WTC11 (cell line): ENCODE measurements around the gene EPHA2. TPM values are rescaled to one million over a fixed set of nuclear protein-coding genes. Genes with fewer than 3 reads are reported as not detected.

Experiments
- ATAC-seq: fragments of 200-7000 bp; cut with Tn5 transposase; 2 replicates; pipeline ENCODE4 v1.10.0; 2021; ENCODE audit warnings: mild to moderate bottlenecking, moderate library complexity
- CTCF ChIA-PET: fragments of 300-600 bp; sonication (Branson Sonifier 250); formaldehyde crosslinking; loops from one replicate; lab custom pipeline; 2021; ENCODE audit warnings: antibody characterized with exemption; lab: Charles Lee
- POLR2A ChIA-PET: fragments of 350-600 bp; sonication (Branson Sonifier 250); formaldehyde crosslinking; loops from one replicate; lab custom pipeline; 2021; ENCODE audit warnings: antibody characterized with exemption; lab: Charles Lee
- DNase-seq: peaks from one replicate; pipeline ENCODE4 v3.0.0; 2021; ENCODE audit warnings: low spot score
- H3K27ac Mint-ChIP-seq: 2 replicates; pipeline ENCODE4 v1.8.0; 2021; ENCODE audit warnings: mixed read lengths
- H3K27me3 Mint-ChIP-seq: 2 replicates; pipeline ENCODE4 v1.8.0; 2021; ENCODE audit warnings: low read depth, mild to moderate bottlenecking, moderate library complexity, mixed read lengths
- H3K36me3 Mint-ChIP-seq: 2 replicates; pipeline ENCODE4 v1.8.0; 2021; ENCODE audit warnings: mixed read lengths
- H3K4me1 Mint-ChIP-seq: 2 replicates; pipeline ENCODE4 v1.8.0; 2022; ENCODE audit warnings: mixed read lengths
- H3K4me3 Mint-ChIP-seq: 2 replicates; pipeline ENCODE4 v1.8.0; 2021; ENCODE audit warnings: mild to moderate bottlenecking, moderate library complexity, mixed read lengths
- H3K9me3 Mint-ChIP-seq: 2 replicates; pipeline ENCODE4 v1.8.0; 2021; ENCODE audit warnings: mixed read lengths
- HMGA2 ChIP-seq: fragments of 250-450 bp; sonication (Bioruptor Pico); IDR thresholded peaks from 2 replicates; pipeline ENCODE4 v1.4.0; 2021; ENCODE audit warnings: mild to moderate bottlenecking, moderate library complexity
- NR2C2 ChIP-seq: sonication (generic); formaldehyde crosslinking; IDR thresholded peaks from 2 replicates; pipeline ENCODE4 v1.8.0; 2022; ENCODE audit warnings: mild to moderate bottlenecking, missing genetic modification reagents
- SMAD4 ChIP-seq: sonication (generic); formaldehyde crosslinking; IDR thresholded peaks from 2 replicates; pipeline ENCODE4 v1.8.0; 2022; ENCODE audit warnings: mild to moderate bottlenecking, missing genetic modification reagents
- total RNA-seq: library from RNA; stranded (reverse); gene quantifications from 3 replicates; pipeline ENCODE4 v1.2.3, GENCODE V29; 2021
- TF ChIP-seq, protein P1 (sequence below): fragments of 250-450 bp; sonication (Bioruptor Pico); IDR thresholded peaks from 2 replicates; pipeline ENCODE4 v1.9.0; 2021; ENCODE audit warnings: mild to moderate bottlenecking
- TF ChIP-seq, protein P2 (sequence below): sonication (generic); formaldehyde crosslinking; IDR thresholded peaks from 2 replicates; pipeline ENCODE4 v1.8.1; 2023; ENCODE audit warnings: mild to moderate bottlenecking, missing genetic modification reagents, moderate library complexity
- TF ChIP-seq, protein P3 (sequence below): sonication (generic); formaldehyde crosslinking; IDR thresholded peaks from 2 replicates; pipeline ENCODE4 v1.8.0; 2022; ENCODE audit warnings: mild to moderate bottlenecking, missing genetic modification reagents
- TF ChIP-seq, protein P4 (sequence below): fragments of 200-600 bp; IDR thresholded peaks from 2 replicates; pipeline ENCODE4 v1.8.0; 2022; ENCODE audit warnings: antibody characterized with exemption
- TF ChIP-seq, protein P5 (sequence below): sonication (generic); formaldehyde crosslinking; IDR thresholded peaks from 2 replicates; pipeline ENCODE4 v1.8.1; 2023; ENCODE audit warnings: mild to moderate bottlenecking, missing genetic modification reagents
- TF ChIP-seq, protein P6 (sequence below): fragments of 250-450 bp; sonication (Bioruptor Pico); IDR thresholded peaks from 2 replicates; pipeline ENCODE4 v2.1.2; 2022; ENCODE audit warnings: mild to moderate bottlenecking, moderate library complexity
- TF ChIP-seq, protein P7 (sequence below): sonication (generic); formaldehyde crosslinking; IDR thresholded peaks from 2 replicates; pipeline ENCODE4 v1.8.1; 2022; ENCODE audit warnings: mild to moderate bottlenecking, missing genetic modification reagents, moderate library complexity, borderline replicate concordance

EPHA2 gene
- total RNA-seq, 1 experiment from 2014 or later = 44.4 TPM

DNA sequence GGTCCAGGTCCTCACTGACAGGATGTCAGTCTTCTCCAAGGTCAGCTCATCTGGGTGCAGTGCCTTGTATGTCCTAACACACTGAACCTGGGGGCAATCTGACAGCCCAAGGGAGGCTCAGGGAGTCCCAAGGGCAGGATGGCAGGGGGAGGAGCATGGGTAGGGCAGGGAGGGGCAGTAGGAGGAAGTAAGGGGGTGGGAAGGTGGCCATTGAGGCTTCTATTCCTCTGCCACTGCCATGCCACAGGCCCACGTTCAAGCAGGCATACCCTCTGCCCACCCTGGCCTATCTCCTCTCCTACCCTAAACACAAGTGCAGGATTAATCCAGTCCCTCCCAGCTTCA, 43.3 kb upstream of the EPHA2 start (continued):
- TF ChIP-seq, protein P1, sequence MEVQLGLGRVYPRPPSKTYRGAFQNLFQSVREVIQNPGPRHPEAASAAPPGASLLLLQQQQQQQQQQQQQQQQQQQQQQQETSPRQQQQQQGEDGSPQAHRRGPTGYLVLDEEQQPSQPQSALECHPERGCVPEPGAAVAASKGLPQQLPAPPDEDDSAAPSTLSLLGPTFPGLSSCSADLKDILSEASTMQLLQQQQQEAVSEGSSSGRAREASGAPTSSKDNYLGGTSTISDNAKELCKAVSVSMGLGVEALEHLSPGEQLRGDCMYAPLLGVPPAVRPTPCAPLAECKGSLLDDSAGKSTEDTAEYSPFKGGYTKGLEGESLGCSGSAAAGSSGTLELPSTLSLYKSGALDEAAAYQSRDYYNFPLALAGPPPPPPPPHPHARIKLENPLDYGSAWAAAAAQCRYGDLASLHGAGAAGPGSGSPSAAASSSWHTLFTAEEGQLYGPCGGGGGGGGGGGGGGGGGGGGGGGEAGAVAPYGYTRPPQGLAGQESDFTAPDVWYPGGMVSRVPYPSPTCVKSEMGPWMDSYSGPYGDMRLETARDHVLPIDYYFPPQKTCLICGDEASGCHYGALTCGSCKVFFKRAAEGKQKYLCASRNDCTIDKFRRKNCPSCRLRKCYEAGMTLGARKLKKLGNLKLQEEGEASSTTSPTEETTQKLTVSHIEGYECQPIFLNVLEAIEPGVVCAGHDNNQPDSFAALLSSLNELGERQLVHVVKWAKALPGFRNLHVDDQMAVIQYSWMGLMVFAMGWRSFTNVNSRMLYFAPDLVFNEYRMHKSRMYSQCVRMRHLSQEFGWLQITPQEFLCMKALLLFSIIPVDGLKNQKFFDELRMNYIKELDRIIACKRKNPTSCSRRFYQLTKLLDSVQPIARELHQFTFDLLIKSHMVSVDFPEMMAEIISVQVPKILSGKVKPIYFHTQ (CRISPR knock-in tag) = no peak
- TF ChIP-seq, all 79 proteins: peak for 0

DNA sequence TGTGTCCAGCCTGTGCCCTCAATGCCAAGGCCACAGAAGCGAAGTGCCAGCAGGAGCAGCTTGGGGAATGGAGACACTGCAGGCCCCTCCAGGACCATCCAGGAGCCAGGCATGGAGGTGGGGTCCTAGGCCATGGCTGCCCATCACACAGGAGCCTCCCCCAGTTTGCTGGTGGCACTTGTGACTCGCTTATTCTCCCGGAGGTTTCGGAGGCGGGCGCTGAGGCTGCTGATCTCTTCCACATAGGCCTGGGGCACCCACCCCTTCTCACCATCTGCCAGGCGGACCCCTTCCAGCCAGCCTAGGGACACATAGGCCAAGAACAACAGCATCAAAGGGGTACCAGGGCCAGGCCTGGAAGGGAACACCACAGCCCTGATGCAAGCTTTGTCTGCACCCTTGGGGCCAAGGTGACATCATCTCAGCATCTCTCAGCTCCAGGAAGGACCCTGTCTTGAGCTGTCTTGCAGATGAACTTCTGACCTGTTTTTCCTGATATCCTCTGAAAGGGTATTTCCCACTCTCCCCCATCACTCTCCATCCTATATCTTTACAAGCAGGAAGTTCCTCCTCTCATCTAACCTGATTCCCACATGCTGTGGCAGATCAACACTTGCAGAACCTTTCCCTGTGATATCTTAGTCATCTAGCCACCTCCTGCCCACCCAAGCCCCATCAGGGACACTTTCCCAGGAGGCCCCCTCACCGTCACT, 42.7 kb upstream of the EPHA2 start:
- H3K4me3 Mint-ChIP-seq = no peak overlapping the region
- TF ChIP-seq, protein P2, sequence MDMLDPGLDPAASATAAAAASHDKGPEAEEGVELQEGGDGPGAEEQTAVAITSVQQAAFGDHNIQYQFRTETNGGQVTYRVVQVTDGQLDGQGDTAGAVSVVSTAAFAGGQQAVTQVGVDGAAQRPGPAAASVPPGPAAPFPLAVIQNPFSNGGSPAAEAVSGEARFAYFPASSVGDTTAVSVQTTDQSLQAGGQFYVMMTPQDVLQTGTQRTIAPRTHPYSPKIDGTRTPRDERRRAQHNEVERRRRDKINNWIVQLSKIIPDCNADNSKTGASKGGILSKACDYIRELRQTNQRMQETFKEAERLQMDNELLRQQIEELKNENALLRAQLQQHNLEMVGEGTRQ = no peak
- TF ChIP-seq HMGA2 (CRISPR knock-in tag) = no peak
- CTCF ChIA-PET = interaction anchor here (1.1 kb wide), 1 partner anchor 120 kb away, joined by 3 read pairs; no protein-coding TSS in a partner anchor

DNA sequence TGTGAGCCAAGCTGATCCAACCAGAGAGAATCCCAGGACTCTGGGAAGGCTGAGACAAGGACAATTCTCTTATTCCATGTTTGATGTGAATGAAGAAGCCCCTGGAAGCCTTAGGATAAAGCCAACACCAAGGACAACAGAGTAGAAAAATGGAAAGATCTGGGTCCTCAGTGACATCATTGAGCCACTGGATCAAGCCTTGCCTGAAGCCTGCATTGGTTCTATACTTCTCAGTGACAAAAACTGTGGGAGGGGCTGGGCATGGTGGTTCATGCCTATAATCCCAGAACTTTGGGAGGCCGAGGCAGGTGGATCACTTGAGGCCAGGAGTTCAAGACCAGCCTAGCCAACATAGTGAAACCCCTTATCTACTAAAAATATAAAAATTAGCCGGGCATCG, 41.0 kb upstream of the EPHA2 start:
- TF ChIP-seq, protein P3, sequence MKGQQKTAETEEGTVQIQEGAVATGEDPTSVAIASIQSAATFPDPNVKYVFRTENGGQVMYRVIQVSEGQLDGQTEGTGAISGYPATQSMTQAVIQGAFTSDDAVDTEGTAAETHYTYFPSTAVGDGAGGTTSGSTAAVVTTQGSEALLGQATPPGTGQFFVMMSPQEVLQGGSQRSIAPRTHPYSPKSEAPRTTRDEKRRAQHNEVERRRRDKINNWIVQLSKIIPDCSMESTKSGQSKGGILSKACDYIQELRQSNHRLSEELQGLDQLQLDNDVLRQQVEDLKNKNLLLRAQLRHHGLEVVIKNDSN (CRISPR knock-in tag) = no peak
- TF ChIP-seq, protein P4, sequence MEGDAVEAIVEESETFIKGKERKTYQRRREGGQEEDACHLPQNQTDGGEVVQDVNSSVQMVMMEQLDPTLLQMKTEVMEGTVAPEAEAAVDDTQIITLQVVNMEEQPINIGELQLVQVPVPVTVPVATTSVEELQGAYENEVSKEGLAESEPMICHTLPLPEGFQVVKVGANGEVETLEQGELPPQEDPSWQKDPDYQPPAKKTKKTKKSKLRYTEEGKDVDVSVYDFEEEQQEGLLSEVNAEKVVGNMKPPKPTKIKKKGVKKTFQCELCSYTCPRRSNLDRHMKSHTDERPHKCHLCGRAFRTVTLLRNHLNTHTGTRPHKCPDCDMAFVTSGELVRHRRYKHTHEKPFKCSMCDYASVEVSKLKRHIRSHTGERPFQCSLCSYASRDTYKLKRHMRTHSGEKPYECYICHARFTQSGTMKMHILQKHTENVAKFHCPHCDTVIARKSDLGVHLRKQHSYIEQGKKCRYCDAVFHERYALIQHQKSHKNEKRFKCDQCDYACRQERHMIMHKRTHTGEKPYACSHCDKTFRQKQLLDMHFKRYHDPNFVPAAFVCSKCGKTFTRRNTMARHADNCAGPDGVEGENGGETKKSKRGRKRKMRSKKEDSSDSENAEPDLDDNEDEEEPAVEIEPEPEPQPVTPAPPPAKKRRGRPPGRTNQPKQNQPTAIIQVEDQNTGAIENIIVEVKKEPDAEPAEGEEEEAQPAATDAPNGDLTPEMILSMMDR = no peak
- TF ChIP-seq, protein P5, sequence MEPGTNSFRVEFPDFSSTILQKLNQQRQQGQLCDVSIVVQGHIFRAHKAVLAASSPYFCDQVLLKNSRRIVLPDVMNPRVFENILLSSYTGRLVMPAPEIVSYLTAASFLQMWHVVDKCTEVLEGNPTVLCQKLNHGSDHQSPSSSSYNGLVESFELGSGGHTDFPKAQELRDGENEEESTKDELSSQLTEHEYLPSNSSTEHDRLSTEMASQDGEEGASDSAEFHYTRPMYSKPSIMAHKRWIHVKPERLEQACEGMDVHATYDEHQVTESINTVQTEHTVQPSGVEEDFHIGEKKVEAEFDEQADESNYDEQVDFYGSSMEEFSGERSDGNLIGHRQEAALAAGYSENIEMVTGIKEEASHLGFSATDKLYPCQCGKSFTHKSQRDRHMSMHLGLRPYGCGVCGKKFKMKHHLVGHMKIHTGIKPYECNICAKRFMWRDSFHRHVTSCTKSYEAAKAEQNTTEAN (CRISPR knock-in tag) = no peak
- TF ChIP-seq, protein P6, sequence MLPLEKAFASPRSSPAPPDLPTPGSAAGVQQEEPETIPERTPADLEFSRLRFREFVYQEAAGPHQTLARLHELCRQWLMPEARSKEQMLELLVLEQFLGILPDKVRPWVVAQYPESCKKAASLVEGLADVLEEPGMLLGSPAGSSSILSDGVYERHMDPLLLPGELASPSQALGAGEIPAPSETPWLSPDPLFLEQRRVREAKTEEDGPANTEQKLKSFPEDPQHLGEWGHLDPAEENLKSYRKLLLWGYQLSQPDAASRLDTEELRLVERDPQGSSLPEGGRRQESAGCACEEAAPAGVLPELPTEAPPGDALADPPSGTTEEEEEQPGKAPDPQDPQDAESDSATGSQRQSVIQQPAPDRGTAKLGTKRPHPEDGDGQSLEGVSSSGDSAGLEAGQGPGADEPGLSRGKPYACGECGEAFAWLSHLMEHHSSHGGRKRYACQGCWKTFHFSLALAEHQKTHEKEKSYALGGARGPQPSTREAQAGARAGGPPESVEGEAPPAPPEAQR (CRISPR knock-in tag) = no peak
- TF ChIP-seq NR2C2 (CRISPR knock-in tag) = no peak
- no peak for TF ChIP-seq SMAD4 (CRISPR knock-in tag)
- TF ChIP-seq, protein P7, sequence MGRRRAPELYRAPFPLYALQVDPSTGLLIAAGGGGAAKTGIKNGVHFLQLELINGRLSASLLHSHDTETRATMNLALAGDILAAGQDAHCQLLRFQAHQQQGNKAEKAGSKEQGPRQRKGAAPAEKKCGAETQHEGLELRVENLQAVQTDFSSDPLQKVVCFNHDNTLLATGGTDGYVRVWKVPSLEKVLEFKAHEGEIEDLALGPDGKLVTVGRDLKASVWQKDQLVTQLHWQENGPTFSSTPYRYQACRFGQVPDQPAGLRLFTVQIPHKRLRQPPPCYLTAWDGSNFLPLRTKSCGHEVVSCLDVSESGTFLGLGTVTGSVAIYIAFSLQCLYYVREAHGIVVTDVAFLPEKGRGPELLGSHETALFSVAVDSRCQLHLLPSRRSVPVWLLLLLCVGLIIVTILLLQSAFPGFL = no peak
- CTCF ChIA-PET = interaction anchor here (1.7 kb wide), 1 partner anchor 118 kb away, joined by 5 read pairs; no protein-coding TSS in a partner anchor
- ATAC-seq = no peak
- Mint-ChIP-seq H3K9me3 (no peaks in the 10 kb centered on the region), H3K36me3 (peaks cover 9% of the 10 kb centered on the region), H3K4me3 (no peak overlapping the region), H3K27me3 (no peaks in the 10 kb centered on the region), H3K4me1 (no peaks in the 10 kb centered on the region), H3K27ac (no peak overlapping the region)
- DNase-seq = no peak
- POLR2A ChIA-PET = no interaction called here

More for the DNA sequence above, 42.7 kb upstream of the EPHA2 start:
- Mint-ChIP-seq H3K27me3 (no peaks in the 10 kb centered on the region), H3K36me3 (peaks cover 18% of the 10 kb centered on the region), H3K4me1 (no peaks in the 10 kb centered on the region), H3K9me3 (no peaks in the 10 kb centered on the region), H3K27ac (no peak overlapping the region)
- no peak for DNase-seq
- POLR2A ChIA-PET = no interaction called here
- ATAC-seq = no peak
